HEK293T (cell line): Measurements from ENCODE around the gene FAM219B.

ENCODE experiments used
- CTCF ChIA-PET: fragments of 350-600 bp; formaldehyde crosslinking; extraction: SDS; loops from one replicate; lab custom pipeline; 2021; ENCODE audit warnings: antibody characterized with exemption, inconsistent platforms; lab: Yijun Ruan, JAX
- POLR2A ChIA-PET: fragments of 350-600 bp; formaldehyde crosslinking; extraction: SDS; loops from one replicate; lab custom pipeline; 2020; ENCODE audit warnings: antibody characterized with exemption, inconsistent platforms; lab: Yijun Ruan, JAX
- DNase-seq: peaks from one replicate; pipeline ENCODE4 v3.0.0; 2012; ENCODE audit warnings: mixed read lengths; ENCODE audit errors: extremely low spot score
- ARNT ChIP-seq: fragments of 450-650 bp; IDR thresholded peaks from 2 replicates; pipeline ENCODE4 v1.6.1; 2017; ENCODE audit warnings: mild to moderate bottlenecking
- BHLHE40 ChIP-seq: fragments of 450-650 bp; IDR thresholded peaks from 2 replicates; pipeline ENCODE4 v1.6.1; 2016; ENCODE audit warnings: mild to moderate bottlenecking, moderate library complexity, borderline replicate concordance
- CTBP1 ChIP-seq: fragments of 450-650 bp; IDR thresholded peaks from 2 replicates; pipeline ENCODE4 v1.6.1; 2016; ENCODE audit warnings: borderline replicate concordance
- ELF4 ChIP-seq: fragments of 450-650 bp; IDR thresholded peaks from 2 replicates; pipeline ENCODE4 v1.6.1; 2017; ENCODE audit warnings: antibody characterized with exemption
- FOXA1 ChIP-seq: fragments of 450-650 bp; IDR thresholded peaks from 2 replicates; pipeline ENCODE4 v1.6.1; 2016; ENCODE audit warnings: mild to moderate bottlenecking
- FOXK2 ChIP-seq: fragments of 450-650 bp; IDR thresholded peaks from 2 replicates; pipeline ENCODE4 v1.6.1; 2016; ENCODE audit warnings: mild to moderate bottlenecking
- FOXM1 ChIP-seq: fragments of 450-650 bp; IDR thresholded peaks from 2 replicates; pipeline ENCODE4 v1.6.1; 2017; ENCODE audit warnings: mild to moderate bottlenecking, borderline replicate concordance
- HDGF ChIP-seq: fragments of 450-650 bp; IDR thresholded peaks from 2 replicates; pipeline ENCODE4 v1.6.1; 2017; ENCODE audit warnings: antibody characterized with exemption, borderline replicate concordance
- L3MBTL2 ChIP-seq: fragments of 450-650 bp; conservative IDR thresholded peaks from 2 replicates; pipeline ENCODE4 v1.6.1; 2016; ENCODE audit warnings: mild to moderate bottlenecking
- LEF1 ChIP-seq: fragments of 450-650 bp; IDR thresholded peaks from 2 replicates; pipeline ENCODE4 v1.6.1; 2017; ENCODE audit warnings: mild to moderate bottlenecking, borderline replicate concordance
- NFRKB ChIP-seq: fragments of 450-650 bp; IDR thresholded peaks from 2 replicates; pipeline ENCODE4 v1.6.1; 2016; ENCODE audit warnings: mild to moderate bottlenecking, moderate library complexity
- PKNOX1 ChIP-seq: fragments of 450-650 bp; IDR thresholded peaks from 2 replicates; pipeline ENCODE4 v1.6.1; 2016
- SP1 ChIP-seq: fragments of 450-650 bp; IDR thresholded peaks from 2 replicates; pipeline ENCODE4 v1.6.1; 2017
- SUZ12 ChIP-seq: fragments of 450-650 bp; IDR thresholded peaks from 2 replicates; pipeline ENCODE4 v1.6.1; 2016; ENCODE audit warnings: mild to moderate bottlenecking
- TARDBP ChIP-seq: fragments of 450-650 bp; IDR thresholded peaks from 2 replicates; pipeline ENCODE4 v1.6.1; 2016
- ZNF384 ChIP-seq: fragments of 450-650 bp; IDR thresholded peaks from 2 replicates; pipeline ENCODE4 v1.6.1; 2016

The FAM219B gene

GRCh38 chr15:74906067-74906449 is 593 bp downstream of the FAM219B start:
- CTCF ChIA-PET = interaction anchor here (1.1 kb wide), 1 partner anchor 44 kb away, joined by 3 read pairs; no protein-coding TSS in a partner anchor
- no peak for DNase-seq
- POLR2A ChIA-PET = interaction anchor here (0.5 to 3.7 kb wide), 34 partner anchors 9 to 355 kb away, joined by 3 to 35 read pairs (median 5); partner anchors contain the start of genes COX5A, MPI, RPP25 and SCAMP2
- TF ChIP-seq CTBP1 = no peak
- 0 out of 2 replicates have a peak, but pooled peaks have one; percentile 11 for TF ChIP-seq HDGF

- CTCF ChIA-PET = interaction anchor here (0.7 kb wide), 2 partner anchors 46 to 256 kb away, joined by 3 to 4 read pairs; no protein-coding TSS in a partner anchor
- POLR2A ChIA-PET = interaction anchor here (0.9 to 1.6 kb wide), 3 partner anchors 10 to 34 kb away, joined by 3 to 6 read pairs (median 4); partner anchors contain the start of genes COX5A and MPI
- TF ChIP-seq PKNOX1 (no peak), FOXK2 (no peak), LEF1 (no peak), FOXA1 (no peak), L3MBTL2 (no peak), HDGF (no peak), SUZ12 (no peak), ELF4 (no peak), FOXM1 (no peak), ARNT (no peak), NFRKB (no peak), ZNF384 (no peak), TARDBP (no peak), BHLHE40 (no peak), SP1 (no peak), CTBP1 (no peak)
- DNase-seq = no peak
Measured at GRCh38 chr15:74904190-74904805, 2.4 kb downstream of the FAM219B start.

- DNase-seq = no peak
- POLR2A ChIA-PET = interaction anchor here (0.9 to 3.4 kb wide), 4 partner anchors 10 to 47 kb away, joined by 3 to 12 read pairs (median 5); partner anchors contain the start of genes COX5A and MPI
- CTCF ChIA-PET = interaction anchor here (0.7 kb wide), 2 partner anchors 47 to 256 kb away, joined by 3 to 4 read pairs; no protein-coding TSS in a partner anchor
- no peak for TF ChIP-seq NFRKB
Measured at GRCh38 chr15:74903676-74904075, 3.0 kb downstream of the FAM219B start.

- no peak for TF ChIP-seq SUZ12
- TF ChIP-seq BHLHE40 = no peak
- no peak for TF ChIP-seq ZNF384
- TF ChIP-seq CTBP1 = no peak
- TF ChIP-seq NFRKB = no peak
- TF ChIP-seq TARDBP = no peak
- TF ChIP-seq ELF4 = no peak
- TF ChIP-seq ARNT = no peak
- no peak for TF ChIP-seq SP1
- TF ChIP-seq L3MBTL2 = no peak
- no peak for TF ChIP-seq FOXM1
- TF ChIP-seq FOXK2 = no peak
- no peak for TF ChIP-seq LEF1
- no peak for TF ChIP-seq PKNOX1
- no peak for TF ChIP-seq HDGF
- TF ChIP-seq FOXA1 = no peak
- DNase-seq = no peak
- ChIA-PET POLR2A (interaction anchor here (0.5 to 4.7 kb wide), 11 partner anchors 8 to 131 kb away, joined by 3 to 34 read pairs (median 5); partner anchors contain the start of genes MPI, RPP25 and ULK3), CTCF (interaction anchor here (0.5 to 2.0 kb wide), 29 partner anchors 8 to 302 kb away, joined by 3 to 13 read pairs (median 4); partner anchors contain the start of genes CYP1A1, MPI, RPP25 and SCAMP2)
Measured at GRCh38 chr15:74902295-74903075, 4.2 kb downstream of the FAM219B start.

- CTCF ChIA-PET = interaction anchor here (0.5 to 2.0 kb wide), 37 partner anchors 8 to 408 kb away, joined by 3 to 13 read pairs (median 4); partner anchors contain the start of genes CPLX3, CYP1A1, MPI and RPP25
- peak; percentile 81 for DNase-seq
- TF ChIP-seq ARNT = no peak
- no peak for TF ChIP-seq LEF1
- TF ChIP-seq SP1 = no peak
- TF ChIP-seq FOXM1 = no peak
- no peak for TF ChIP-seq TARDBP
- no peak for TF ChIP-seq BHLHE40
- TF ChIP-seq HDGF = no peak
- no peak for TF ChIP-seq ZNF384
- TF ChIP-seq FOXA1 = no peak
- POLR2A ChIA-PET = interaction anchor here (0.6 to 4.7 kb wide), 14 partner anchors 9 to 130 kb away, joined by 3 to 34 read pairs (median 4); partner anchors contain the start of genes COX5A, MPI, RPP25 and ULK3
Measured at GRCh38 chr15:74901612-74902063, 5.0 kb downstream of the FAM219B start.

- no peak for DNase-seq
- ChIA-PET POLR2A (interaction anchor here (0.9 to 3.7 kb wide), 6 partner anchors 8 to 116 kb away, joined by 3 to 25 read pairs (median 6); partner anchors contain the start of genes COX5A, CSK, FAM219B and MPI), CTCF (interaction anchor here (0.5 to 1.3 kb wide), 3 partner anchors 15 to 528 kb away, joined by 3 to 5 read pairs (median 3); no protein-coding TSS in a partner anchor)
Measured at GRCh38 chr15:74897300-74897701, 9.3 kb downstream of the FAM219B start.

More at GRCh38 chr15:74897300-74897701, 9.3 kb downstream of the FAM219B start:
- TF ChIP-seq L3MBTL2 = no peak
- TF ChIP-seq FOXK2 = no peak
- TF ChIP-seq TARDBP = no peak
- TF ChIP-seq PKNOX1 = no peak
- TF ChIP-seq ARNT = no peak
- TF ChIP-seq SUZ12 = no peak
- TF ChIP-seq FOXA1 = no peak
- TF ChIP-seq LEF1 = no peak
- TF ChIP-seq SP1 = no peak
- TF ChIP-seq CTBP1 = no peak
